WTC11 (cell line): ENCODE results near the gene ZSCAN2.

Experiments used
- ATF1 ChIP-seq: sonication (generic); formaldehyde crosslinking; IDR thresholded peaks from 2 replicates; pipeline ENCODE4 v1.8.1; 2023; ENCODE audit warnings: mild to moderate bottlenecking, moderate library complexity, missing genetic modification reagents
- ATF3 ChIP-seq: sonication (generic); formaldehyde crosslinking; conservative IDR thresholded peaks from 2 replicates; pipeline ENCODE4 v1.8.1; 2022; ENCODE audit warnings: mild to moderate bottlenecking, missing genetic modification reagents
- ATF6 ChIP-seq: sonication (generic); formaldehyde crosslinking; IDR thresholded peaks from 2 replicates; pipeline ENCODE4 v1.8.1; 2023; ENCODE audit warnings: mild to moderate bottlenecking, missing genetic modification reagents
- CTCF ChIP-seq: fragments of 200-600 bp; IDR thresholded peaks from 2 replicates; pipeline ENCODE4 v1.8.0; 2022; ENCODE audit warnings: antibody characterized with exemption
- E2F4 ChIP-seq: sonication (generic); formaldehyde crosslinking; IDR thresholded peaks from 2 replicates; pipeline ENCODE4 v1.8.1; 2022; ENCODE audit warnings: low read depth, mild to moderate bottlenecking, moderate library complexity, missing genetic modification reagents, borderline replicate concordance
- ELF4 ChIP-seq: sonication (generic); formaldehyde crosslinking; IDR thresholded peaks from 2 replicates; pipeline ENCODE4 v1.8.1; 2022; ENCODE audit warnings: low read depth, mild to moderate bottlenecking, moderate library complexity, missing genetic modification reagents
- ESRRA ChIP-seq: sonication (generic); formaldehyde crosslinking; IDR thresholded peaks from 2 replicates; pipeline ENCODE4 v1.8.1; 2022; ENCODE audit warnings: mild to moderate bottlenecking, missing genetic modification reagents, borderline replicate concordance
- ETV6 ChIP-seq: sonication (generic); formaldehyde crosslinking; IDR thresholded peaks from 2 replicates; pipeline ENCODE4 v1.8.1; 2022; ENCODE audit warnings: mild to moderate bottlenecking, missing genetic modification reagents
- IRF2 ChIP-seq: sonication (generic); formaldehyde crosslinking; IDR thresholded peaks from 2 replicates; pipeline ENCODE4 v1.8.0; 2022; ENCODE audit warnings: low read depth, missing genetic modification reagents, borderline replicate concordance
- MLX ChIP-seq: sonication (generic); formaldehyde crosslinking; IDR thresholded peaks from 2 replicates; pipeline ENCODE4 v1.8.1; 2023; ENCODE audit warnings: mild to moderate bottlenecking, missing genetic modification reagents, moderate library complexity
- NFE2L1 ChIP-seq: sonication (generic); formaldehyde crosslinking; IDR thresholded peaks from 2 replicates; pipeline ENCODE4 v1.8.1; 2023; ENCODE audit warnings: missing genetic modification reagents
- NFYB ChIP-seq: sonication (generic); formaldehyde crosslinking; conservative IDR thresholded peaks from 2 replicates; pipeline ENCODE4 v1.8.0; 2022; ENCODE audit warnings: low read depth, missing genetic modification reagents

- TF ChIP-seq CTCF (no peak), MLX (CRISPR knock-in tag) (no peak), ETV6 (no peak), ATF6 (CRISPR knock-in tag) (no peak), NFE2L1 (no peak), NFYB (no peak), ESRRA (CRISPR knock-in tag) (no peak), ATF3 (CRISPR knock-in tag) (no peak), E2F4 (CRISPR knock-in tag) (no peak), IRF2 (no peak), ELF4 (CRISPR knock-in tag) (no peak), ATF1 (CRISPR knock-in tag) (no peak)
These were observed 43.0 kb downstream of the ZSCAN2 start for GRCh38 chr15:84643838-84644237.
